H1 (cell line): ENCODE data around the gene PPME1. TPM values are rescaled to one million over a fixed set of nuclear protein-coding genes. Genes with fewer than 3 reads are reported as not detected.

Experiments
- CTCF ChIA-PET: fragments of 300-600 bp; sonication (Branson Sonifier 250); formaldehyde crosslinking; loops from one replicate; lab custom pipeline; 2021; ENCODE audit not compliant: partially characterized antibody; lab: Charles Lee
- POLR2A ChIA-PET: fragments of 300-600 bp; sonication (Branson Sonifier 250); formaldehyde crosslinking; loops from one replicate; lab custom pipeline; 2021; ENCODE audit warnings: inconsistent platforms; ENCODE audit not compliant: partially characterized antibody; lab: Charles Lee
- DNase-seq, 2 experiments: peaks; one replicate each; pipeline versions ENCODE4 v3.0.0 to v3.0.0-alpha.2; 2010 to 2022; ENCODE audit warnings: low spot score in 2 of 2, low read depth in 1 of 2, mixed read lengths in 1 of 2
- FAIRE-seq: peaks from 2 replicates; lab custom pipeline; 2011; peaks lifted over from hg19 to GRCh38; lab: Jason Lieb, UNC
- H2AFZ ChIP-seq: 2 replicates; pipeline ENCODE4 v1.8.1; 2012; ENCODE audit warnings: low read length, inconsistent platforms
- H2AK5ac ChIP-seq: 2 replicates; pipeline ENCODE4 v1.6.1; 2013; ENCODE audit warnings: low read depth, low read length
- H2BK120ac ChIP-seq: replicated peaks from 2 replicates; pipeline ENCODE3; 2013; ENCODE audit warnings: low read depth, low read length, inconsistent platforms
- H2BK12ac ChIP-seq: 2 replicates; pipeline ENCODE4 v1.6.1; 2013; ENCODE audit warnings: low read depth, low read length
- H2BK15ac ChIP-seq: 2 replicates; pipeline ENCODE4 v1.6.1; 2013; ENCODE audit warnings: low read length
- H2BK20ac ChIP-seq: 2 replicates; pipeline ENCODE4 v1.6.1; 2013; ENCODE audit warnings: low read length
- H2BK5ac ChIP-seq: 2 replicates; pipeline ENCODE4 v1.6.1; 2013; ENCODE audit warnings: low read depth, low read length
- H3K14ac ChIP-seq: 2 replicates; pipeline ENCODE4 v1.6.1; 2013; ENCODE audit warnings: inconsistent platforms; ENCODE audit not compliant: insufficient read length
- H3K18ac ChIP-seq: 2 replicates; pipeline ENCODE4 v1.6.1; 2013; ENCODE audit warnings: low read length; ENCODE audit errors: extremely low read depth
- H3K23ac ChIP-seq: 2 replicates; pipeline ENCODE4 v1.6.1; 2013; ENCODE audit warnings: inconsistent platforms; ENCODE audit not compliant: insufficient read length
- H3K23me2 ChIP-seq: 2 replicates; pipeline ENCODE4 v1.6.1; 2013; ENCODE audit warnings: low read depth, low read length
- H3K27ac ChIP-seq: 2 replicates; pipeline ENCODE4 v1.6.1; 2011; ENCODE audit warnings: low read depth, low read length, inconsistent platforms
- H3K27me3 ChIP-seq, 4 experiments: replicated peaks in 1 of 4; 1 replicate in 1 of 4; 2 replicates in 3 of 4; pipeline versions ENCODE4 v1.6.1 to v1.8.1; 2011 to 2013; ENCODE audit warnings: low read length in 3 of 4, mild to moderate bottlenecking in 3 of 4, inconsistent platforms in 2 of 4, mixed read lengths in 2 of 4, moderate library complexity in 1 of 4; ENCODE audit not compliant: control insufficient read depth in 3 of 4, insufficient read depth in 3 of 4; ENCODE audit errors: extremely low read depth in 1 of 4
- H3K36me3 ChIP-seq, 4 experiments: 2 replicates each; pipeline versions ENCODE4 v1.6.1 to v1.8.1; 2011 to 2013; ENCODE audit warnings: mild to moderate bottlenecking in 4 of 4, low read length in 3 of 4, moderate library complexity in 2 of 4, control low read depth in 1 of 4, inconsistent platforms in 1 of 4; ENCODE audit not compliant: insufficient read depth in 4 of 4, control insufficient read depth in 2 of 4
- H3K4ac ChIP-seq: replicated peaks from 2 replicates; pipeline ENCODE3; 2013; ENCODE audit warnings: low read length, low read depth, mixed read lengths, inconsistent platforms; ENCODE audit not compliant: insufficient read length
- H3K4me1 ChIP-seq, 4 experiments: replicated peaks in 1 of 4; 1 replicate in 1 of 4; 2 replicates in 3 of 4; pipeline versions ENCODE4 v1.6.1 to v1.8.1; 2011 to 2013; ENCODE audit warnings: low read length in 3 of 4, inconsistent platforms in 2 of 4, mixed read lengths in 1 of 4; ENCODE audit not compliant: insufficient read depth in 4 of 4, control insufficient read depth in 3 of 4
- H3K4me2 ChIP-seq, 2 experiments: 2 replicates each; pipeline versions ENCODE4 v1.6.1 to v1.8.1; 2011 to 2013; ENCODE audit warnings: low read depth in 2 of 2, low read length in 2 of 2, control low read depth in 1 of 2, inconsistent platforms in 1 of 2, mild to moderate bottlenecking in 1 of 2; ENCODE audit not compliant: insufficient read depth in 1 of 2
- H3K4me3 ChIP-seq, 4 experiments: fragments of 200-600, 300-600 bp in 1 of 4; sonication (generic), shearing (Covaris generic), sonication (Bioruptor Twin) in 1 of 4; 2 replicates each; pipeline versions ENCODE4 v1.5.1 to v1.8.1; 2011 to 2016; ENCODE audit warnings: low read length in 4 of 4, low read depth in 3 of 4, control low read depth in 2 of 4, inconsistent platforms in 2 of 4, mild to moderate bottlenecking in 2 of 4, mixed read lengths in 1 of 4, moderate library complexity in 1 of 4; ENCODE audit not compliant: insufficient read depth in 2 of 4; ENCODE audit errors: extremely low read depth in 1 of 4
- H3K56ac ChIP-seq: replicated peaks from 2 replicates; pipeline ENCODE3; 2013; ENCODE audit warnings: low read depth, mild to moderate bottlenecking, mixed read lengths, low read length, inconsistent platforms; ENCODE audit not compliant: insufficient read length
- H3K79me1 ChIP-seq: 2 replicates; pipeline ENCODE4 v1.6.1; 2013; ENCODE audit warnings: low read depth, low read length, control low read depth
- H3K79me2 ChIP-seq, 2 experiments: 2 replicates each; pipeline versions ENCODE4 v1.6.1 to v1.8.1; 2012 to 2013; ENCODE audit warnings: low read length in 2 of 2, mild to moderate bottlenecking in 2 of 2, inconsistent platforms in 1 of 2; ENCODE audit not compliant: insufficient read depth in 2 of 2, control insufficient read depth in 1 of 2
- H3K9ac ChIP-seq, 4 experiments: replicated peaks in 1 of 4; 1 replicate in 1 of 4; 2 replicates in 3 of 4; pipeline versions ENCODE4 v1.6.1 to v1.8.1; 2011 to 2013; ENCODE audit warnings: low read depth in 3 of 4, low read length in 3 of 4, control low read depth in 2 of 4, mild to moderate bottlenecking in 2 of 4, moderate library complexity in 2 of 4, inconsistent platforms in 1 of 4; ENCODE audit errors: extremely low read depth in 1 of 4
- H3K9me3 ChIP-seq, 2 experiments: 2 replicates each; pipeline versions ENCODE4 v1.6.1 to v1.8.1; 2012 to 2013; ENCODE audit warnings: mild to moderate bottlenecking in 2 of 2, moderate library complexity in 2 of 2, control low read depth in 1 of 2, inconsistent platforms in 1 of 2, low read depth in 1 of 2, low read length in 1 of 2, mixed read lengths in 1 of 2; ENCODE audit not compliant: insufficient read depth in 2 of 2
- H4K20me1 ChIP-seq, 2 experiments: replicated peaks in 1 of 2; 2 replicates each; pipeline versions ENCODE3 to v1.8.1; 2011 to 2013; ENCODE audit warnings: inconsistent platforms in 2 of 2, low read length in 2 of 2, mild to moderate bottlenecking in 1 of 2; ENCODE audit not compliant: insufficient read depth in 2 of 2, control insufficient read depth in 1 of 2
- H4K5ac ChIP-seq: 2 replicates; pipeline ENCODE4 v1.6.1; 2013; ENCODE audit warnings: low read length, low read depth, mixed read lengths, inconsistent platforms; ENCODE audit not compliant: insufficient read length
- H4K8ac ChIP-seq: 2 replicates; pipeline ENCODE4 v1.8.0; 2013; ENCODE audit warnings: mild to moderate bottlenecking, moderate library complexity, low read length, inconsistent platforms; ENCODE audit not compliant: insufficient read depth; ENCODE audit errors: extremely low read depth
- H4K91ac ChIP-seq: replicated peaks from 2 replicates; pipeline ENCODE3; 2013; ENCODE audit warnings: low read length, mixed read lengths, inconsistent platforms; ENCODE audit not compliant: insufficient read length
- CHD2 ChIP-seq: IDR thresholded peaks from 2 replicates; pipeline ENCODE4 v1.6.1; 2012; ENCODE audit warnings: low read length, improper control_type of control experiment
- CTBP2 ChIP-seq: IDR thresholded peaks from 2 replicates; pipeline ENCODE4 v1.7.0; 2011; ENCODE audit warnings: borderline replicate concordance, mild to moderate bottlenecking, moderate library complexity, mixed read lengths, low read length; ENCODE audit not compliant: insufficient read depth, insufficient read length
- EZH2 ChIP-seq: fragments of 200-600 bp; sonication (generic); IDR thresholded peaks from 2 replicates; pipeline ENCODE4 v1.7.1; 2012; ENCODE audit warnings: low read depth, mild to moderate bottlenecking, moderate library complexity, low read length, inconsistent platforms; ENCODE audit not compliant: severe bottlenecking
- HDAC2 ChIP-seq, 2 experiments: fragments of 300-600 bp in 1 of 2; sonication (generic) in 1 of 2; IDR thresholded peaks; 2 replicates each; pipeline ENCODE4 v1.6.1; 2011 to 2012; ENCODE audit warnings: low read depth in 2 of 2, low read length in 2 of 2, mild to moderate bottlenecking in 2 of 2, moderate library complexity in 2 of 2, borderline replicate concordance in 1 of 2, inconsistent platforms in 1 of 2
- JUND ChIP-seq: IDR thresholded peaks from 2 replicates; pipeline ENCODE4 v1.6.1; 2011; ENCODE audit warnings: mild to moderate bottlenecking, improper control_type of control experiment, low read length
- KDM4A ChIP-seq: IDR thresholded peaks from one replicate; pipeline ENCODE4 v1.7.1; 2012; ENCODE audit warnings: low read depth, mild to moderate bottlenecking, moderate library complexity, low read length, inconsistent platforms; ENCODE audit not compliant: severe bottlenecking
- POLR2A ChIP-seq, 2 experiments: IDR thresholded peaks; 1 replicate in 1 of 2; 2 replicates in 1 of 2; pipeline ENCODE4 v1.6.1; 2011; ENCODE audit warnings: low read depth in 2 of 2, low read length in 2 of 2, mild to moderate bottlenecking in 2 of 2; ENCODE audit errors: control extremely low read depth in 1 of 2
- POU5F1 ChIP-seq: IDR thresholded peaks from 2 replicates; pipeline ENCODE4 v1.6.1; 2011; ENCODE audit warnings: low read depth, mild to moderate bottlenecking, low read length, moderate library complexity
- RFX5 ChIP-seq: IDR thresholded peaks from 2 replicates; pipeline ENCODE4 v1.6.1; 2011; ENCODE audit warnings: low read depth, low read length, improper control_type of control experiment, borderline replicate concordance
- RNF2 ChIP-seq: fragments of 200-900, 300-1000 bp; sonication (generic); IDR thresholded peaks from 2 replicates; pipeline ENCODE4 v1.7.1; 2016; ENCODE audit warnings: borderline replicate concordance, low read depth, mild to moderate bottlenecking, antibody characterized with exemption, low read length; ENCODE audit not compliant: poor library complexity, severe bottlenecking; ENCODE audit errors: missing control alignments
- SIN3A ChIP-seq, 2 experiments: IDR thresholded peaks in 1 of 2; conservative IDR thresholded peaks in 1 of 2; 2 replicates each; pipeline ENCODE4 v1.6.1; 2011 to 2012; ENCODE audit warnings: low read length in 2 of 2, improper control_type of control experiment in 1 of 2, low read depth in 1 of 2, mild to moderate bottlenecking in 1 of 2
- SIX5 ChIP-seq: IDR thresholded peaks from 2 replicates; pipeline ENCODE4 v1.6.1; 2011; ENCODE audit warnings: mild to moderate bottlenecking, low read depth, low read length
- TAF1 ChIP-seq: IDR thresholded peaks from 2 replicates; pipeline ENCODE4 v1.6.1; 2011; ENCODE audit warnings: mild to moderate bottlenecking, low read depth, low read length
- TAF7 ChIP-seq: optimal IDR thresholded peaks from 2 replicates; pipeline ENCODE3; 2011; ENCODE audit warnings: low read depth, mild to moderate bottlenecking, inconsistent platforms, low read length, moderate library complexity, borderline replicate concordance
- WGBS, 2 experiments: shearing (Covaris generic) in 1 of 2; methylation state at CpG; one replicate each; pipeline versions ENCODE4 v1.1.6 to v1.1.7; 2013 to 2015; ENCODE audit warnings: low lambda C conversion rate in 2 of 2, mixed read lengths in 2 of 2, inconsistent platforms in 1 of 2, low coverage in 1 of 2, missing lambda C conversion rate in 1 of 2; ENCODE audit not compliant: insufficient replicate concordance in 2 of 2, insufficient coverage in 1 of 2, insufficient read length in 1 of 2; ENCODE audit errors: extremely low coverage in 1 of 2, missing lambda C conversion rate in 1 of 2; 5-methylcytosine and 5-hydroxymethylcytosine counted together
- polyA plus RNA-seq, 7 experiments: library from polyadenylated mRNA; depleted of rRNA in 3 of 7; stranded (reverse) in 5 of 7; unstranded in 2 of 7; fragments of >200 nt in 5 of 7; fragments of 200-250 nt in 2 of 7; gene quantifications; 1 replicate in 5 of 7; 2 replicates in 1 of 7; 4 replicates in 1 of 7; pipeline versions ENCODE4 v1.2.1 to v1.2.3, GENCODE V29; 2011 to 2013; ENCODE audit warnings: missing spikeins in 2 of 7, mixed read lengths in 2 of 7
- total RNA-seq: library from RNA; stranded (reverse); fragmentation: NEBNext Ultra II Directional; extraction: Animal tissue kit (Norgen Biotek cat#: 25700); gene quantifications from 2 replicates; pipeline ENCODE4 v1.2.1, GENCODE V29; 2021

PPME1 gene
- total and polyA plus RNA-seq, 2 of the 8 experiments (the other 6 are each of a cell fraction or from before 2014, with no cell fraction given) = 55.1 to 64.5 TPM

DNA sequence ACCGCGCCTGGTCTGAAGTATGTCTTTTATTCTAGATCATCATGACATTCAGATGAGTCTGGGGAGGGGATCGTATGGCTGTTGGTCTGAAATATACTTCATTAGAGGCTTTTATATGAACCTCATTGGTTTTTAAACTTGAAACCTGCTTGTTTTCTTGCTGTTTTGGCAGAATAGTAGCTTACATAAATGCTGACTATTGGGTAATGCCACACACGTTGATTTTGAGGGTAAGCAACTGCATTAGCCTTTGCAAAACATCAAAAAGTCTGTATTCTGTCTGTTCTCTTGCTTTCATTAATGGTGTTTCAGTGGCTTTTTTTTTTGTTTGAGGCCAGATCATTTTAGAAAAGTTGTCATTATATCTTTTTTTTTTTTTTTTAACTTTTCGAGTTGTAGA, 14.2 kb downstream of the PPME1 start:
- H3K9me3 ChIP-seq = no peaks in the 10 kb centered on the region
- no peak overlapping the region for H2BK5ac ChIP-seq
- no peak overlapping the region for H3K14ac ChIP-seq
- no peak overlapping the region for H2AK5ac ChIP-seq
- no peak overlapping the region for H4K91ac ChIP-seq
- peaks cover 0 to 39% of the 10 kb centered on the region in 2 experiments; a peak in 2 of 4 replicates for H3K79me2 ChIP-seq
- WGBS, 2 experiments = 92% methylated on average over 5 of the region's 5 CpGs; no CpG with 5 or more reads in 1 of the 2 experiments
- DNase-seq = no peak
- H3K27ac ChIP-seq = no peak overlapping the region
- no peak overlapping the region for H3K9ac ChIP-seq
- H2BK120ac ChIP-seq = no peak overlapping the region
- CTCF ChIA-PET = interaction anchor here (0.9 kb wide), 1 partner anchor 35 kb away, joined by 6 read pairs; no protein-coding TSS in a partner anchor
- no peaks in the 10 kb centered on the region for H3K27me3 ChIP-seq
- TF ChIP-seq KDM4A = no peak
- no peak for TF ChIP-seq CTBP2
- TF ChIP-seq EZH2 = no peak
- TF ChIP-seq CHD2 = no peak
- no peak for TF ChIP-seq POLR2A (IDR thresholded peaks at IDR 0.05; ENCODE audit: control extremely low read depth in 1 of 2, low read depth in 2 of 2, low read length in 2 of 2)
- no peak for TF ChIP-seq TAF1
- TF ChIP-seq SIX5 = no peak
- no peak for TF ChIP-seq RNF2
- no peak for TF ChIP-seq POU5F1
- TF ChIP-seq JUND = no peak
- no peak for TF ChIP-seq SIN3A (conservative IDR thresholded peaks at IDR 0.05 in 1 of 2, IDR thresholded peaks at IDR 0.05 in 1 of 2; ENCODE audit: low read depth in 1 of 2, low read length in 2 of 2)
- TF ChIP-seq TAF7 = no peak
- TF ChIP-seq RFX5 = no peak
- TF ChIP-seq HDAC2 (IDR thresholded peaks at IDR 0.05; ENCODE audit: borderline replicate concordance in 1 of 2, low read depth in 2 of 2, low read length in 2 of 2) = no peak
- TF ChIP-seq, all 59 proteins: peak for 0
- Histone ChIP-seq H3K56ac (no peak overlapping the region), H3K79me1 (no peaks in the 10 kb centered on the region; the same call in 1 of the 2 replicates), H2BK20ac (no peak overlapping the region), H3K36me3 (peaks cover 0 to 3% (median under 1%) of the 10 kb centered on the region in 4 experiments; a peak in 1 of 8 replicates), H2BK12ac (no peak overlapping the region), H4K20me1 (peaks cover 0 to 2% of the 10 kb centered on the region in 2 experiments), H4K8ac (no peak overlapping the region), H3K4me3 (no peak overlapping the region), H3K4me1 (no peaks in the 10 kb centered on the region), H4K5ac (no peak overlapping the region), H3K23me2 (no peaks in the 10 kb centered on the region), H2AFZ (no peak overlapping the region), H3K4me2 (no peak overlapping the region), H3K23ac (no peak overlapping the region), H2BK15ac (no peak overlapping the region), H3K18ac (no peak overlapping the region), H3K4ac (no peak overlapping the region)
- POLR2A ChIA-PET = no interaction called here
- FAIRE-seq = no peak
